Measurements from ENCODE around the gene ANKMY1.

DNA sequence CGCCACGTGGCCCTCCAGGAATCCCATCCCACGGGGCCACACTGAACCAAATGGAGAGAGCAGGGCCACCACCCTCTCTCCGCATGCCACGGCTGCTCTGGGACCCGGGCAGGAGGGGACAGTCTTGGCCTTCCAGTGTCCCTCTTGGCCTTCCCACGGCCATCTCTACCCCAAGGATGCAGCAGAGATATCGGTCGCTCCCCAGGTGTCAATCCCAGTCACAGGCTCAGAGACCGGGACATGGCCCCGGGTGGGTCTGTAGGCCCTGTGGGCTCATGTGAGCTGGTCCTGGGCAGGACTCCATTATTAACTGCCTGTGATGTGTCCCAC is 44.0 kb upstream of the ANKMY1 start:
- TF ChIP-seq EZH2phosphoT487 (conservative IDR thresholded peaks at IDR 0.05; ENCODE audit: low read length): no peak
- no peak for TF ChIP-seq CTCF (IDR thresholded peaks at IDR 0.05; ENCODE audit: insufficient read depth, low read length, poor library complexity, severe bottlenecking)

Data from SU-DHL-6 (cell line).